IMR-90 (cell line): Measurements from ENCODE around the gene SIKE1. TPM values are rescaled to one million over a fixed set of nuclear protein-coding genes. Genes with fewer than 3 reads are reported as not detected.
A peak's percentile ranks its signal among the peaks of the same experiment; 100 is the strongest.

ENCODE experiments used
- CTCF ChIP-seq: conservative IDR thresholded peaks from 2 replicates; pipeline ENCODE4 v1.5.1; 2012; ENCODE audit warnings: mild to moderate bottlenecking, low read depth, low read length, improper control_type of control experiment
- MAFK ChIP-seq: IDR thresholded peaks from 2 replicates; pipeline ENCODE4 v1.6.1; 2012; ENCODE audit warnings: low read depth, low read length, improper control_type of control experiment
- polyA plus RNA-seq, 3 experiments: library from polyadenylated mRNA; depleted of rRNA; stranded (reverse); fragments of >200 nt; gene quantifications; 2 replicates each; pipeline ENCODE4 v1.2.3, GENCODE V29; 2012; ENCODE audit warnings: low replicate concordance in 1 of 3
- total RNA-seq: library from RNA; depleted of rRNA; stranded (reverse); fragments of >200 nt; gene quantifications from 2 replicates; pipeline ENCODE4 v1.2.3, GENCODE V29; 2012

Gene SIKE1
- total and polyA plus RNA-seq, 2 of the 4 experiments (the other 2 are of a cell fraction), result 20.9 to 49.1 TPM

- TF ChIP-seq CTCF, result peak; percentile 49
- TF ChIP-seq MAFK, result no peak
These were observed 22.8 kb downstream of the SIKE1 start, which contains the start of gene CSDE1 (continued) for GRCh38 chr1:114757455-114758255.
